Lung (tissue), 12 donors: ENCODE measurements around the gene MLN. TPM values are rescaled to one million over a fixed set of nuclear protein-coding genes. Genes with fewer than 3 reads are reported as not detected.

Source experiments
- ATAC-seq: fragments of 200-7000 bp; cut with Tn5 transposase; one replicate; pipeline ENCODE4 v1.9.1; 2020; ENCODE audit warnings: moderate number of reproducible peaks; ENCODE audit not compliant: insufficient read depth, low FRiP score
- DNase-seq, 3 donors: peaks; one replicate each; pipeline ENCODE4 v3.0.0-alpha.2; 2013 to 2017
- H3K27ac ChIP-seq, 2 donors: one replicate each; pipeline ENCODE4 v1.5.1; 2013; ENCODE audit warnings: mild to moderate bottlenecking in 2 of 2, moderate library complexity in 2 of 2, control low read depth in 1 of 2, inconsistent platforms in 1 of 2, low read depth in 1 of 2, low read length in 1 of 2
- H3K27me3 ChIP-seq, 3 donors: one replicate each; pipeline ENCODE4 v1.5.1; 2013; ENCODE audit warnings: low read length in 2 of 3; ENCODE audit not compliant: control insufficient read depth in 3 of 3, insufficient read depth in 3 of 3
- H3K36me3 ChIP-seq, 4 donors: one replicate each; pipeline ENCODE4 v1.5.1; 2013; ENCODE audit warnings: low read length in 4 of 4, mild to moderate bottlenecking in 1 of 4, moderate library complexity in 1 of 4; ENCODE audit not compliant: control insufficient read depth in 4 of 4, insufficient read depth in 4 of 4
- H3K4me1 ChIP-seq, 5 donors: one replicate each; pipeline ENCODE4 v1.5.1; 2013; ENCODE audit warnings: low read length in 5 of 5, mild to moderate bottlenecking in 2 of 5, moderate library complexity in 1 of 5; ENCODE audit not compliant: control insufficient read depth in 5 of 5, insufficient read depth in 5 of 5
- H3K4me3 ChIP-seq: one replicate; pipeline ENCODE4 v1.5.1; 2013; ENCODE audit warnings: mild to moderate bottlenecking, control low read depth, moderate library complexity
- H3K9ac ChIP-seq, 2 donors: one replicate each; pipeline ENCODE4 v1.5.1; 2013; ENCODE audit warnings: low read length in 2 of 2, control low read depth in 1 of 2; ENCODE audit not compliant: insufficient read depth in 1 of 2
- H3K9me3 ChIP-seq, 4 donors: one replicate each; pipeline ENCODE4 v1.5.1; 2013; ENCODE audit warnings: low read length in 3 of 4, mild to moderate bottlenecking in 1 of 4, moderate library complexity in 1 of 4; ENCODE audit not compliant: control insufficient read depth in 4 of 4, insufficient read depth in 3 of 4
- WGBS, 2 donors: extraction: QIAGEN DNeasy Blood & Tissue Kit; methylation state at CpG; one replicate each; pipeline ENCODE4 v1.1.7; 2013; 5-methylcytosine and 5-hydroxymethylcytosine counted together
- polyA plus RNA-seq, 2 donors: library from polyadenylated mRNA; stranded (reverse); fragments of 200-250 nt; gene quantifications; one replicate each; pipeline ENCODE4 v1.2.1, GENCODE V29; 2013
- total RNA-seq, 2 donors: library from RNA; depleted of rRNA in 1 of 2; stranded (reverse); fragments of >200 nt in 1 of 2; gene quantifications; one replicate each; pipeline ENCODE4 v1.2.1, GENCODE V29; 2014 to 2021
- TF ChIP-seq, protein P1 (sequence below): IDR thresholded peaks from 2 replicates; pipeline ENCODE4 v1.5.1; 2012; ENCODE audit warnings: mild to moderate bottlenecking; ENCODE audit errors: control extremely low read depth, extremely low read depth
- donor health status: control.
- donor health status: control.
- donor health status: Bipolar disorder and iron deficiency.
- donor health status: healthy.
- donor health status: DM: yes; HTN: yes; CAD: no.

Gene MLN
- total and polyA plus RNA-seq, 4 donors = not detected

DNA sequence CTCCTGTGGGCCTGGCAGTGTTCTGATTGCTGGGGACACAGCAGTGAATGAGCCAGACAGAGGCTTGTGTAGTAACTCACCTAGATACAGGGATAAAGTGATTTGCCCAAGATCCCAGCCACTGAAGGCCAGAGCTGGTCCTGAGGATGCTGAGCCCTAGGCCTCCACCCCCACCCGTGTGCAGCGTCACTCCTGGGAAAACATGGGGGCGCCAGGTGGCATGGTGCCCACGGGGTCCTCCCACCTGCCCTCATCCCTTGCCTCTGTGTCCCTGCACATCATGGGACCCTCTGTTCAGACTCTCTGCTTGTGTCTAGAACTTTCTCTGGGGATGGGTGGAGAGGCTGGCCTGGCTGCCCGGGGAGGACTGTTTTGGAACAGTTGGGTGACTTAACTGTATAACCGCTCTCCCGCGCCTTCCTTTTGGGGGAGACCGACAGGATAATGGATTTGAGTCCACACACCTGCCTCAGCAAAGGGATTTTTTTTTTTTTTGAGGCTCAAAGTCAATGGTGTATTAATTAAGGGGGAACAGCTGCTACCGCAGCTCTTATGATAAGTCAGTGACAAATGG is 34.5 kb downstream of the MLN start:
- Histone ChIP-seq H3K4me3 (no peak overlapping the region), H3K9ac (no peak overlapping the region), H3K27me3 (no peaks in the 10 kb centered on the region), H3K4me1 (peaks cover 0 to 59% (median 36%) of the 10 kb centered on the region in 5 donors), H3K9me3 (peaks cover 0 to 5% (median 0%) of the 10 kb centered on the region in 4 donors), H3K36me3 (peaks cover 0 to 18% (median 11%) of the 10 kb centered on the region in 4 donors), H3K27ac (no peak overlapping the region)
- no peak for DNase-seq
- ATAC-seq = no peak
- TF ChIP-seq, protein P1, sequence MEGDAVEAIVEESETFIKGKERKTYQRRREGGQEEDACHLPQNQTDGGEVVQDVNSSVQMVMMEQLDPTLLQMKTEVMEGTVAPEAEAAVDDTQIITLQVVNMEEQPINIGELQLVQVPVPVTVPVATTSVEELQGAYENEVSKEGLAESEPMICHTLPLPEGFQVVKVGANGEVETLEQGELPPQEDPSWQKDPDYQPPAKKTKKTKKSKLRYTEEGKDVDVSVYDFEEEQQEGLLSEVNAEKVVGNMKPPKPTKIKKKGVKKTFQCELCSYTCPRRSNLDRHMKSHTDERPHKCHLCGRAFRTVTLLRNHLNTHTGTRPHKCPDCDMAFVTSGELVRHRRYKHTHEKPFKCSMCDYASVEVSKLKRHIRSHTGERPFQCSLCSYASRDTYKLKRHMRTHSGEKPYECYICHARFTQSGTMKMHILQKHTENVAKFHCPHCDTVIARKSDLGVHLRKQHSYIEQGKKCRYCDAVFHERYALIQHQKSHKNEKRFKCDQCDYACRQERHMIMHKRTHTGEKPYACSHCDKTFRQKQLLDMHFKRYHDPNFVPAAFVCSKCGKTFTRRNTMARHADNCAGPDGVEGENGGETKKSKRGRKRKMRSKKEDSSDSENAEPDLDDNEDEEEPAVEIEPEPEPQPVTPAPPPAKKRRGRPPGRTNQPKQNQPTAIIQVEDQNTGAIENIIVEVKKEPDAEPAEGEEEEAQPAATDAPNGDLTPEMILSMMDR = no peak
- 79 to 86% methylated on average over 10 of the region's 10 CpGs for WGBS, 2 donors

DNA sequence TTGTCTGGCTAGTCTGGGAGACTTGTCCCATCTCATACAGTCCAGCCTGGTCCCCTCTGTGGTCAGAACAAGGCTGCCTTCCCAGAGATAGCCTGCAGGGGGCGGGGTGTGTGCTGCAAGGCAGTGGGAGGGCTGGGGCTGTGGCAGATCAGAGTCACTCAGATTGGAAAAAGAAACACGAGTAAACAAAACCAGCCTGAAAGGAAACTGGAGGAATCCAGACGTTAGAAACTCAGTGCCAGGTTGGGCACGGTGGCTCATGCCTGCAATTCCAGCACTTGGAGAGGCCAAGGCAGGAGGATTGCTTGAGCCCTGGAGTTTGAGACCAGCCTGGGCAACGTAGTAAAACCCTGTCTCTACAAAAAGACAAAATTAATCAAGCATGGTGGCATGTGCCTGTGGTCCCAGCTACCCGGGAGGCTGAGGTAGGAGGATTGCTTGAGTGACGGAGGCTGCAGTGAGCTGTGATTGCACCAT is 35.1 kb downstream of the MLN start:
- DNase-seq = peak; percentile 89 to 91 (median 90)
- H3K36me3 ChIP-seq = peaks cover 0 to 15% (median 11%) of the 10 kb centered on the region in 4 donors
- H3K4me3 ChIP-seq = no peak overlapping the region
- peaks cover 0 to 5% (median 0%) of the 10 kb centered on the region in 4 donors for H3K9me3 ChIP-seq
- H3K4me1 ChIP-seq = peaks cover 0 to 60% (median 36%) of the 10 kb centered on the region in 5 donors
- no peaks in the 10 kb centered on the region for H3K27me3 ChIP-seq
- TF ChIP-seq, protein P1 = peak; percentile 54
- ATAC-seq = peak; percentile 34
- H3K27ac ChIP-seq = no peak overlapping the region
- H3K9ac ChIP-seq = no peak overlapping the region
- 30 to 33% methylated on average over 7 of the region's 7 CpGs for WGBS, 2 donors

DNA sequence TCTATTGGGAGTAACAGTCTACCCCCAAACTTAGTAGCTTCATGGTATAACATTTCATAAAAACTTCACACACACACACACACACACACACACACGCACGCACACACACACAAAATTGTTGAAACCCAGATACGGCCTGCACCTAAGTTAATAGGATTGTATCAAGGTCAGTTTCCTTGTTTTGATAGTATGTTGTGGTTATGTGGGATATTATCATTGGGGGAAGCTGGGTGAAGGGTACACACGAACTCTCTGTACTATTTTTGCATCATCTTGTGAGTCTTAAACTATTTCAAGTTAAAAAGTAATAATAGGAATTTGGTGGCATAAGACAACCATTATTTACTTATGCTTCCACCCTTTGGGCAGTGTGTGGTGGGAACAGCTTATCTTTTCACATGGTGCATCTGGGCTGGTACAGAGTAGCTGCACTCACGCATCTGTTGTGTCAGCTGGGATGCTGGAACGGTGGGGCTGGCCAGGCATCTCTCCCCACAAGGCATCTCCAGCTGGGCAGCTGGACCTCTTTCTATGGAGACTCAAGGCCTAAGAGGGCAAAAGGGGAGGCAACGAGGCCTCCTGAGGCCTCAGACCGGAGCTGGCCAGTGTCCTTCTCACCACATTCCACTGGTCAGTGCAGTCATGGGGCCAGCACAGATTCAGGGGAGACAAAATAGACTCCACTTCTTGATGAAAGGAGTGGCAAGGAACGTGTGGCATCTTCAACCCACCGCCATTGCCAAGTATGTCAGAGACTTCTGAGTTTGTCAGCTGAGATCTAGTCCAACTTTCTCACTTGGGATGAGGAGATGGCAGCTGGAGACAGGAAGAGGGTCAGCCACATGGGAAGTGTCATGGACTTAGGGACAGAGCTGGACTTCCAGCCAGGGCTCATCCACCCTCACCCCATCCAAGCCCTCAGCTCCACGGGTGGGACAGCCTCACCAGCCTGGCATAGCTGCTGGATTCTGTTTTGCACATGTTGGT is 36.6 kb downstream of the MLN start:
- Histone ChIP-seq H3K27me3 (no peaks in the 10 kb centered on the region), H3K27ac (no peak overlapping the region), H3K4me1 (peaks cover 0 to 63% (median 33%) of the 10 kb centered on the region in 5 donors), H3K4me3 (no peak overlapping the region), H3K9me3 (peaks cover 0 to 5% (median 0%) of the 10 kb centered on the region in 4 donors), H3K36me3 (peaks cover 0 to 2% (median 2%) of the 10 kb centered on the region in 4 donors), H3K9ac (no peak overlapping the region)
- DNase-seq (peak; percentile 50 to 60 (median 59)), ATAC-seq (no peak)
- TF ChIP-seq, protein P1 = no peak
- 74 to 80% methylated on average over 11 of the region's 11 CpGs for WGBS, 2 donors
